Measurements from ENCODE around the gene RNF166. TPM values are rescaled to one million over a fixed set of nuclear protein-coding genes. Genes with fewer than 3 reads are reported as not detected.

RNF166 gene
- total RNA-seq, 4 donors from 2014 or later = 23.3 to 33.5 (median 27.5) TPM

DNA sequence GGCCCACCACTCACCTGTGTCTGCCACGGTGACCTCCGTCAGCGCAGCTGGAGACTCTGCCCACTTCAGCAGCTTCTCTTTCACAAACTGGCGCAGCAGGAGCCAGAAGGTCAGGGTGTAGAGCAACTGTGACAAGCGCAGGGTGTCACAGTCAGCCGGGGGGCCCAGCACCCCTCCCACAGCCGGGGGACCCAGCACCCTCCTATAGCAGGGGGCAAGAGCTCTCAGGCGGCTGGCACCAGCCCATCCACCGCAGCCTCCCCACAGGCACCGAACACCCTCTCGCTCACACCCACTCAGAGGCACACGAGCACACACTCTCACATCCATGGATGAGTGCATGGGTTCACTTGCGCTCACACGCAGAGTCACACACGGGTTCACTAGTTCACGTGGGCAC is 28.9 kb upstream of the RNF166 start:
- Histone ChIP-seq H3K36me3 (peaks cover 46 to 98% (median 87%) of the 10 kb centered on the region in 4 donors), H3K27me3 (no peaks in the 10 kb centered on the region), H3K9me3 (no peaks in the 10 kb centered on the region), H3K4me1 (peaks cover 5 to 18% (median 11%) of the 10 kb centered on the region in 4 donors), H3K4me3 (no peak overlapping the region), H3K27ac (replicated peaks in 1 of 4) (no peak overlapping the region)
- intact Hi-C loops (cut with DNase I) = no loop called here
- no peak for DNase-seq (ENCODE audit: extremely low spot score)
- 91% methylated on average over 15 of the region's 16 CpGs for WGBS
- TF ChIP-seq POLR2A (IDR thresholded peaks at IDR 0.05; ENCODE audit: low read depth) (no peak), EP300 (IDR thresholded peaks at IDR 0.05) (no peak), POLR2AphosphoS5 (IDR thresholded peaks at IDR 0.05) (no peak)
- TF ChIP-seq, protein P1, sequence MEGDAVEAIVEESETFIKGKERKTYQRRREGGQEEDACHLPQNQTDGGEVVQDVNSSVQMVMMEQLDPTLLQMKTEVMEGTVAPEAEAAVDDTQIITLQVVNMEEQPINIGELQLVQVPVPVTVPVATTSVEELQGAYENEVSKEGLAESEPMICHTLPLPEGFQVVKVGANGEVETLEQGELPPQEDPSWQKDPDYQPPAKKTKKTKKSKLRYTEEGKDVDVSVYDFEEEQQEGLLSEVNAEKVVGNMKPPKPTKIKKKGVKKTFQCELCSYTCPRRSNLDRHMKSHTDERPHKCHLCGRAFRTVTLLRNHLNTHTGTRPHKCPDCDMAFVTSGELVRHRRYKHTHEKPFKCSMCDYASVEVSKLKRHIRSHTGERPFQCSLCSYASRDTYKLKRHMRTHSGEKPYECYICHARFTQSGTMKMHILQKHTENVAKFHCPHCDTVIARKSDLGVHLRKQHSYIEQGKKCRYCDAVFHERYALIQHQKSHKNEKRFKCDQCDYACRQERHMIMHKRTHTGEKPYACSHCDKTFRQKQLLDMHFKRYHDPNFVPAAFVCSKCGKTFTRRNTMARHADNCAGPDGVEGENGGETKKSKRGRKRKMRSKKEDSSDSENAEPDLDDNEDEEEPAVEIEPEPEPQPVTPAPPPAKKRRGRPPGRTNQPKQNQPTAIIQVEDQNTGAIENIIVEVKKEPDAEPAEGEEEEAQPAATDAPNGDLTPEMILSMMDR (IDR thresholded peaks at IDR 0.05) = no peak

DNA sequence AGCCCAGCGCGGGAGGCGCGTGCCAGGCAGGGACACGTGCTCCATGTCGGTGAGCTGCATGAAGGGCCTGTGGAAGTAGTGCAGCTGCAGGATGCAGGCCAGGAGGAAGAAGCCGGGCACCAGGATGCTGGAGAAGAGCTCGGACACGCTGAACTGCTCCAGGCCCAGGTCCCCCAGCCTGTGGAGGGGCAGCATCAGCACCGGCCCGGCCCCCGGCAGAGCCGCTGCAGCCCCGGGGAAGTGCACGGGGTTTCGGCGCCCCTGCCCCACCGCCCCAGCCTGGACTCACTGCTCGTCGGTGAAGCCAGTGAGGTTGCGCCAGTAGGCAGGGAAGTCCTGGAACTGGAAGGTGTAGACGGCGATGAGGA is 28.1 kb upstream of the RNF166 start:
- H3K36me3 ChIP-seq = peaks cover 46 to 94% (median 81%) of the 10 kb centered on the region in 4 donors
- 92% methylated on average over 17 of the region's 23 CpGs for WGBS
- intact Hi-C loops (cut with DNase I) = no loop called here

DNA sequence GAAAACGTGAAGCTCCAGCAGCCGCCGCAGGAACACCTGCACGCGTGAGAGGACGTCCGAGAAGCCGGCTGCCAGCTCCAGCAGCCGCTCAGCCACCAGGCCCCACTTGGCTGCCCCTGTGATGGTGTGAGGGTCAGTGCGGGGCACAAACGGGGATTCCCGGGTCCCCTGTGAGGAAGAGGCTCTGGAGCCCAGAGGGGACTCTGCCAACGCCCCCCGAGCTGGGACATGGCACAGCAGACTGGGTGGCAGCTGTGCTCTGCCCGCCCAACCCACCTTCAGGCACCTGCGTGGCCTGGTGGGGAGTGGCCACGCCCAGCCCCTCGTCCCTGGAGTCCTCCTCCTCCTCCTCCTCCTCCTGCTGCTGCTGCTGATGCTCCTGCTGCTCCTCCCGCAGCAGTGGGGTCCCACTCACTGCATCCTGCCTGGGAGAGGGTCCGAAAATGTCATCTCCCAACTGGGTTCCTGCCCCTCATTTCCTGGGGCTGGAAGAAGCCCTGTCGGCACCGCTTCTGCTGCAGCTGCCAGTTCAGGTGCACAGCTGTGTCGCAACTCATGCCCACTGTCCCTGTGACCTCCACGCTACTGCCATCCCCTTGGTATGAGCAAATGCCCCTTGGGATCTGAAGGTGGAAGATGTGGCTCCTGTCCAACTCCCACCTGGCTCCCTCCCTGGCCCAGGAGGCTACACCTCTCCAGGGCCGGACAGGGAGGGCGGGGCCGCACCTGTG is 27.6 kb upstream of the RNF166 start:
- no peaks in the 10 kb centered on the region for H3K9me3 ChIP-seq
- intact Hi-C loops (cut with DNase I) = no loop called here
- 95% methylated on average over 4 of the region's 27 CpGs for WGBS

More for the DNA sequence above, 28.1 kb upstream of the RNF166 start:
- TF ChIP-seq, protein P1 (IDR thresholded peaks at IDR 0.05) = no peak
- no peak for TF ChIP-seq POLR2A (IDR thresholded peaks at IDR 0.05; ENCODE audit: low read depth)
- no peak for TF ChIP-seq EP300 (IDR thresholded peaks at IDR 0.05)
- no peak for TF ChIP-seq POLR2AphosphoS5 (IDR thresholded peaks at IDR 0.05)
- DNase-seq (ENCODE audit: extremely low spot score) = no peak
- Histone ChIP-seq H3K4me3 (no peak overlapping the region), H3K27ac (replicated peaks in 1 of 4) (no peak overlapping the region), H3K4me1 (peaks cover 5 to 18% (median 11%) of the 10 kb centered on the region in 4 donors), H3K27me3 (no peaks in the 10 kb centered on the region), H3K9me3 (no peaks in the 10 kb centered on the region)

DNA sequence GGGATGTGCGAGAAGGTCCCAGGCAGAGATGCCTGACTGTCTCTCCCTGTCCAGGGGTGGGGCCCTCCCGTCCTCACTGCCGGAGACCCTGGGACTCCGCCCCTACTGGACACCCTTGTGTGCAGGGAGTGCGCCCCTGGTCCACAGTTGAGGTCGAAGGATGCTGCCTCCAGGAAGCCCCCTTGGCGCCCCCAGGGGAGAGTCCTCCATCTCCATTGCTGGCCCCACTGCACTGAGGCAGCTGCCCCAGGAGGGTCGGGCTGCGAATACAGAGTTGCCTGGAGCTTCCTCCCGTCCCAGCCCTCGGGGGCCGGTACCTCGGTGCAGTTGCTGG is 26.7 kb upstream of the RNF166 start:
- WGBS = 80% methylated on average over 1 of the region's 13 CpGs
- Histone ChIP-seq H3K27ac (replicated peaks in 1 of 4) (no peak overlapping the region), H3K27me3 (no peaks in the 10 kb centered on the region), H3K9me3 (no peaks in the 10 kb centered on the region), H3K4me3 (no peak overlapping the region), H3K36me3 (peaks cover 48 to 84% (median 76%) of the 10 kb centered on the region in 4 donors), H3K4me1 (peaks cover 5 to 11% (median 10%) of the 10 kb centered on the region in 4 donors)
- no peak for DNase-seq (ENCODE audit: extremely low spot score)
- intact Hi-C loops (cut with DNase I) = no loop called here
- TF ChIP-seq, protein P1 (IDR thresholded peaks at IDR 0.05) = no peak
- TF ChIP-seq EP300 (IDR thresholded peaks at IDR 0.05) (no peak), POLR2AphosphoS5 (IDR thresholded peaks at IDR 0.05) (no peak), POLR2A (IDR thresholded peaks at IDR 0.05; ENCODE audit: low read depth) (no peak)

More for the DNA sequence above, 27.6 kb upstream of the RNF166 start:
- Histone ChIP-seq H3K27ac (replicated peaks in 1 of 4) (no peak overlapping the region), H3K4me3 (no peak overlapping the region), H3K27me3 (no peaks in the 10 kb centered on the region), H3K4me1 (peaks cover 5 to 18% (median 11%) of the 10 kb centered on the region in 4 donors), H3K36me3 (peaks cover 46 to 89% (median 79%) of the 10 kb centered on the region in 4 donors)
- TF ChIP-seq POLR2A (IDR thresholded peaks at IDR 0.05; ENCODE audit: low read depth) = no peak
- TF ChIP-seq, protein P1 (IDR thresholded peaks at IDR 0.05) = no peak
- TF ChIP-seq POLR2AphosphoS5 (IDR thresholded peaks at IDR 0.05) = no peak
- no peak for TF ChIP-seq EP300 (IDR thresholded peaks at IDR 0.05)
- DNase-seq (ENCODE audit: extremely low spot score) = no peak

Data from esophagus muscularis mucosa (tissue), 4 donors.